HEK293 (cell line): ENCODE data around the gene SLC22A12.

Experiments
- CTCF ChIA-PET: fragments of 350-600 bp; formaldehyde crosslinking; extraction: SDS; loops from one replicate; lab custom pipeline; 2021; ENCODE audit warnings: antibody characterized with exemption; lab: Yijun Ruan, JAX
- POLR2A ChIA-PET: fragments of 300-600 bp; formaldehyde crosslinking; extraction: SDS; loops from one replicate; lab custom pipeline; 2020; ENCODE audit warnings: antibody characterized with exemption, inconsistent platforms; lab: Yijun Ruan, JAX
- H3K27ac ChIP-seq: fragments of 200-500 bp; sonication (Bioruptor generic); 2 replicates; pipeline ENCODE4 v1.5.1; 2014; ENCODE audit warnings: low read depth, low read length, control low read depth, inconsistent platforms; ENCODE audit errors: extremely low read depth
- H3K36me3 ChIP-seq, 2 experiments: fragments of 200-500 bp in 1 of 2; sonication (Bioruptor generic) in 1 of 2; 1 replicate in 1 of 2; 2 replicates in 1 of 2; pipeline ENCODE4 v1.5.1; 2014 to 2017; ENCODE audit warnings: inconsistent platforms in 2 of 2, low read length in 2 of 2; ENCODE audit not compliant: control insufficient read depth in 2 of 2, insufficient read depth in 1 of 2
- H3K4me1 ChIP-seq: fragments of 200-500 bp; sonication (Bioruptor generic); 2 replicates; pipeline ENCODE4 v1.5.1; 2014; ENCODE audit warnings: mild to moderate bottlenecking, low read length, inconsistent platforms; ENCODE audit not compliant: control insufficient read depth, insufficient read depth
- H3K4me3 ChIP-seq: 2 replicates; pipeline ENCODE4 v1.5.1; 2011; ENCODE audit warnings: low read depth, mild to moderate bottlenecking, control low read depth, low read length, moderate library complexity
- H3K9me3 ChIP-seq: fragments of 200-500 bp; sonication (Bioruptor generic); 2 replicates; pipeline ENCODE4 v1.5.1; 2014; ENCODE audit warnings: low read depth, low read length, inconsistent platforms; ENCODE audit not compliant: control insufficient read depth, insufficient read depth
- HOXA7 ChIP-seq: sonication (generic); formaldehyde crosslinking; IDR thresholded peaks from 2 replicates; pipeline ENCODE4 v1.8.1; 2022; ENCODE audit warnings: missing genetic modification reagents, borderline replicate concordance
- PATZ1 ChIP-seq: fragments of 450-650 bp; formaldehyde crosslinking; IDR thresholded peaks from 2 replicates; pipeline ENCODE4 v1.5.1; 2016; ENCODE audit warnings: missing biosample characterization, missing genetic modification characterization
- SP2 ChIP-seq: fragments of 450-650 bp; formaldehyde crosslinking; IDR thresholded peaks from 2 replicates; pipeline ENCODE4 v1.5.1; 2016; ENCODE audit warnings: missing biosample characterization, missing genetic modification characterization
- YY1 ChIP-seq: fragments of 450-650 bp; formaldehyde crosslinking; IDR thresholded peaks from 2 replicates; pipeline ENCODE4 v1.5.1; 2018; ENCODE audit warnings: missing biosample characterization, missing genetic modification characterization
- YY2 ChIP-seq: fragments of 450-650 bp; formaldehyde crosslinking; IDR thresholded peaks from 2 replicates; pipeline ENCODE4 v1.5.1; 2016; ENCODE audit warnings: missing biosample characterization, missing genetic modification characterization
- ZNF148 ChIP-seq: fragments of 450-650 bp; formaldehyde crosslinking; IDR thresholded peaks from 2 replicates; pipeline ENCODE4 v1.5.0; 2017; ENCODE audit warnings: missing biosample characterization, missing genetic modification characterization, borderline replicate concordance
- ZNF223 ChIP-seq: fragments of 450-650 bp; formaldehyde crosslinking; IDR thresholded peaks from 2 replicates; pipeline ENCODE4 v1.5.1; 2016; ENCODE audit warnings: missing biosample characterization, missing genetic modification characterization
- ZNF274 ChIP-seq, 2 experiments: fragments of 200-500 bp in 1 of 2; fragments of 450-650 bp in 1 of 2; sonication (Bioruptor generic) in 1 of 2; formaldehyde crosslinking in 1 of 2; IDR thresholded peaks; 2 replicates each; pipeline versions ENCODE4 v1.5.1 to v1.6.1; 2014 to 2016; ENCODE audit warnings: borderline replicate concordance in 1 of 2, inconsistent platforms in 1 of 2, low read length in 1 of 2, missing biosample characterization in 1 of 2, missing genetic modification characterization in 1 of 2
- ZNF302 ChIP-seq: fragments of 450-650 bp; formaldehyde crosslinking; IDR thresholded peaks from 2 replicates; pipeline ENCODE4 v1.5.1; 2016; ENCODE audit warnings: missing biosample characterization, missing genetic modification characterization, low read depth
- ZNF335 ChIP-seq: fragments of 450-650 bp; formaldehyde crosslinking; conservative IDR thresholded peaks from 2 replicates; pipeline ENCODE4 v1.5.1; 2016; ENCODE audit warnings: missing biosample characterization, missing genetic modification characterization
- ZNF518A ChIP-seq: fragments of 450-650 bp; formaldehyde crosslinking; conservative IDR thresholded peaks from 2 replicates; pipeline ENCODE4 v1.5.1; 2016; ENCODE audit warnings: low read depth, missing biosample characterization, missing genetic modification characterization
- ZNF529 ChIP-seq: fragments of 450-650 bp; formaldehyde crosslinking; IDR thresholded peaks from 2 replicates; pipeline ENCODE4 v1.5.1; 2017; ENCODE audit warnings: missing genetic modification characterization, missing biosample characterization; ENCODE audit not compliant: insufficient replicate concordance
- ZNF544 ChIP-seq: fragments of 450-650 bp; formaldehyde crosslinking; IDR thresholded peaks from 2 replicates; pipeline ENCODE4 v1.5.0; 2017; ENCODE audit warnings: missing biosample characterization, missing genetic modification characterization
- ZNF830 ChIP-seq: fragments of 450-650 bp; IDR thresholded peaks from 2 replicates; pipeline ENCODE4 v1.5.0; 2018; ENCODE audit warnings: missing biosample characterization, missing genetic modification characterization, low read depth, mild to moderate bottlenecking, moderate library complexity
- ZSCAN4 ChIP-seq: fragments of 450-650 bp; formaldehyde crosslinking; IDR thresholded peaks from 2 replicates; pipeline ENCODE4 v1.5.1; 2017; ENCODE audit warnings: missing biosample characterization, missing genetic modification characterization

Gene SLC22A12

GRCh38 chr11:64577202-64577601 lies 13.8 kb upstream of the SLC22A12 start (continued):
- TF ChIP-seq ZNF518A (tag by site-specific recombination) (no peak), ZNF274 (IDR thresholded peaks at IDR 0.05; ENCODE audit: low read length) (no peak), ZNF274 (tag by site-specific recombination; IDR thresholded peaks at IDR 0.05; ENCODE audit: borderline replicate concordance) (no peak), ZNF830 (tag by site-specific recombination) (no peak), ZNF544 (tag by site-specific recombination) (no peak), ZNF529 (tag by site-specific recombination) (no peak), YY1 (no peak), YY2 (tag by site-specific recombination) (no peak), ZNF302 (no peak), ZSCAN4 (tag by site-specific recombination) (no peak), HOXA7 (CRISPR knock-in tag) (no peak), ZNF335 (tag by site-specific recombination) (no peak)
- TF ChIP-seq, all 188 proteins: peak for 4

- Histone ChIP-seq H3K27ac (no peak overlapping the region), H3K4me3 (no peak overlapping the region)
- TF ChIP-seq PATZ1 (tag by site-specific recombination) (no peak), ZNF223 (tag by site-specific recombination) (no peak), SP2 (tag by site-specific recombination) (no peak), ZNF148 (tag by site-specific recombination) (no peak)
- TF ChIP-seq, all 188 proteins: peak for 0
- Histone ChIP-seq H3K36me3 (no peaks in the 10 kb centered on the region), H3K4me1 (no peaks in the 10 kb centered on the region), H3K9me3 (no peaks in the 10 kb centered on the region)
- CTCF ChIA-PET, result interaction anchor here (0.9 kb wide), 1 partner anchor 71 kb away, joined by 3 read pairs; no protein-coding TSS in a partner anchor
- POLR2A ChIA-PET, result no interaction called here
These were observed 10.6 kb upstream of the SLC22A12 start for GRCh38 chr11:64580412-64580811.
